Ascending aorta (tissue), 2 donors: ENCODE measurements around the gene RNF207. TPM values are rescaled to one million over a fixed set of nuclear protein-coding genes. Genes with fewer than 3 reads are reported as not detected.

Experiments used
- DNase-seq, 2 donors: peaks; one replicate each; pipeline ENCODE4 v3.0.0-alpha.2; 2019; ENCODE audit warnings: low spot score in 2 of 2
- H3K27ac ChIP-seq, 2 donors: fragments of 200-600 bp; sonication (generic); one replicate each; pipeline ENCODE4 v1.5.1; 2016 to 2017; ENCODE audit warnings: mild to moderate bottlenecking in 1 of 2
- H3K27me3 ChIP-seq: fragments of 200-600 bp; sonication (generic); one replicate; pipeline ENCODE4 v1.5.1; 2017
- H3K36me3 ChIP-seq, 2 donors: fragments of 200-600 bp; sonication (generic); one replicate each; pipeline ENCODE4 v1.5.1; 2016
- H3K4me1 ChIP-seq, 2 donors: fragments of 200-600 bp; sonication (generic); one replicate each; pipeline ENCODE4 v1.5.1; 2016 to 2017; ENCODE audit warnings: mild to moderate bottlenecking in 1 of 2
- H3K4me3 ChIP-seq, 2 donors: fragments of 200-600 bp; sonication (generic); one replicate each; pipeline ENCODE4 v1.5.1; 2016 to 2017; ENCODE audit warnings: mild to moderate bottlenecking in 1 of 2
- H3K9me3 ChIP-seq, 2 donors: fragments of 200-600 bp; sonication (generic); one replicate each; pipeline ENCODE4 v1.5.1; 2016
- intact Hi-C: fragments of 100-400 bp; cut with DNase I; formaldehyde crosslinking; loops from one replicate; pipeline ENCODE4 v1.15.1; 2023
- total RNA-seq: library from RNA; depleted of rRNA; stranded (reverse); fragments of >200 nt; gene quantifications from one replicate; pipeline ENCODE4 v1.1.0, GENCODE V29; 2016
- TF ChIP-seq, protein P1 (sequence below), 3 experiments: fragments of 200-600 bp in 2 of 3; fragments of 450-650 bp in 1 of 3; sonication (generic) in 2 of 3; IDR thresholded peaks; one replicate each; pipeline ENCODE4 v1.5.1; 2016 to 2019; ENCODE audit warnings: antibody characterized with exemption in 3 of 3, mild to moderate bottlenecking in 1 of 3, moderate library complexity in 1 of 3

The RNF207 gene
- total RNA-seq, 1 donor from 2014 or later: 81.1 TPM

DNA sequence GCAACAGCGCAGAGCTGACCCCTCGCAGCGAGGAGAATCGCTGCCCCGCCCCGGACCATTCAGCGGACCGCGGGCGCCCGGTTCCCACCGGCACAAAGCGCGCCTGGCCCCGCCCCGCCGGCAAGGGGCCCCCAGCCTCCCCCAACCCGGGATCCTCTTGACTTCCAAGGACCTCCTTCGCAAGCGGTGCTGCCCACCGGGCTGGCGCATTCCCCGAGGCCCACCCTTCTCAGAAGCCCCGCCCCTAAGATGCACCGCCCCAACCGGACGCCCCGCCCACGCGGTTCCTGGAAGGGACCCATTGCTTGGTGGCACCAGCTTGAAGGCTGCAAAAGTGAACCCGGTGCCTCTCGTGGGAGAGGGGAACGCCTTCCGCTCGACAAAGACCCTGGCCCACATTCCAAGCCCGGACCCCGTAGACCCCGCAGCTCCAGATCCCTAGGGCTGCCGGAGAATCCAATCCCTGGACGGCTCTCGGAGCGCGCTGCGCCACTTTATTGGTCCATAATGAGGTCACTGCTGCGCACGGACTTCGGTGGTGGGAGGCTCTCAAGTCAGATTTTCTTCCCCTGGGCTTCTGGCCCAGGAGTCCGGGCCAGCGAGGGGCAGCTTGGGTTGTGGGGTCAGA lies 40.1 kb downstream of the RNF207 start:
- H3K27me3 ChIP-seq: peaks cover 52% of the 10 kb centered on the region
- TF ChIP-seq, protein P1, sequence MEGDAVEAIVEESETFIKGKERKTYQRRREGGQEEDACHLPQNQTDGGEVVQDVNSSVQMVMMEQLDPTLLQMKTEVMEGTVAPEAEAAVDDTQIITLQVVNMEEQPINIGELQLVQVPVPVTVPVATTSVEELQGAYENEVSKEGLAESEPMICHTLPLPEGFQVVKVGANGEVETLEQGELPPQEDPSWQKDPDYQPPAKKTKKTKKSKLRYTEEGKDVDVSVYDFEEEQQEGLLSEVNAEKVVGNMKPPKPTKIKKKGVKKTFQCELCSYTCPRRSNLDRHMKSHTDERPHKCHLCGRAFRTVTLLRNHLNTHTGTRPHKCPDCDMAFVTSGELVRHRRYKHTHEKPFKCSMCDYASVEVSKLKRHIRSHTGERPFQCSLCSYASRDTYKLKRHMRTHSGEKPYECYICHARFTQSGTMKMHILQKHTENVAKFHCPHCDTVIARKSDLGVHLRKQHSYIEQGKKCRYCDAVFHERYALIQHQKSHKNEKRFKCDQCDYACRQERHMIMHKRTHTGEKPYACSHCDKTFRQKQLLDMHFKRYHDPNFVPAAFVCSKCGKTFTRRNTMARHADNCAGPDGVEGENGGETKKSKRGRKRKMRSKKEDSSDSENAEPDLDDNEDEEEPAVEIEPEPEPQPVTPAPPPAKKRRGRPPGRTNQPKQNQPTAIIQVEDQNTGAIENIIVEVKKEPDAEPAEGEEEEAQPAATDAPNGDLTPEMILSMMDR (IDR thresholded peaks at IDR 0.05): no peak

DNA sequence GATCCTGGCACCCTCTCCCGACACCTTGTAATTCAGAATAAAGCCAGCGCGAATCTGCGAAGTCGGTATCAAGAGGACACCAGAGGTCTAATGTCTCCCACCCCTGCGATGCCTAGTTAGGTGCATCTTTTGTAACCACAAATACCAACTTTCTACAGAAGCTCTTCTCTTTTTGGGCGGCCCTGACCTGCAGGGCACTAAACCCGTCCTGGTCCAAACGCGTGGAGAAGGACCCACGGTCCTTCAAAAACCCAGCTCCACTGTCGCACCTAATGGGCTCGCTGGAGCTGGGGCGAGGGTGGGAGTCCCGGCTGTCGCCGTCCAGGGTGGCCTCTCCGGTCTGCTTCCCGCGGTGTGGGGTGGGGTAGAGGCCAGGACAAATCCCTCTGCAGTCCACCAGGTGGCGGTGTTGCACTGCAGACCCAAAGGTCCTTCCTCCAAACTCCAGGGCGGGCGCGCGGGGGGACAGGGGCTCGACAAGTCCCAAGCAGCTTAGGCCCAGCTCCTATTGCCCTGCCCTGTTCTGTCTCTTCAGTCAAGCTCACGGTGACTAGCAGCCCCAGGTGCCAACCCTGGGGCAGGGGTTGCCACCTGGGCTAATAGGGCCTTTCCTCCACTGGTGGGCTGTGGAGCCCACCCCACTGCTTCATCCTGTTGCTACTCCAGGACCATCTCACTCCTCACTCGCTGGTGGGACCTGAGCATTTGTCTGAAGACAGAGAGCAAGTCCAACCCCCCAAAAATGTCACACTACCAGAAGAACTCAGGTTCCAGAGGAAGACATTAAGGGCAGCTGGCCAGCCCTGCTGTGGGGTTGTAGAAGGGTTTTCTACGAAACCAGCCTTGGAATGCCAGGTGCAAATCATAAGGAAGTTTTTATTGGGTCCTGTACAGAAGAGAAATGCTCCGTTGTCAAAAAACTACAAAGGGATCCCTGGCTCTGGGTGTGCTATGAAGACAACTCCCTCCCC lies 40.9 kb downstream of the RNF207 start:
- Histone ChIP-seq H3K27me3 (peaks cover 44% of the 10 kb centered on the region), H3K9me3 (no peaks in the 10 kb centered on the region), H3K36me3 (no peaks in the 10 kb centered on the region), H3K27ac (no peak overlapping the region), H3K4me3 (no peak overlapping the region), H3K4me1 (peaks cover 2 to 11% of the 10 kb centered on the region in 2 donors)
- intact Hi-C loops: loop anchor here (1.0 to 5.0 kb wide), 5 partner anchors 97 to 194 kb away; no protein-coding TSS in a partner anchor
- TF ChIP-seq, protein P1 (IDR thresholded peaks at IDR 0.05): peak; percentile 92 to 97 (median 94)
- peak in 1 of 2 donors; percentile 82 for DNase-seq

More for the DNA sequence above, 40.1 kb downstream of the RNF207 start:
- Histone ChIP-seq H3K4me3 (no peak overlapping the region), H3K27ac (no peak overlapping the region), H3K36me3 (no peaks in the 10 kb centered on the region), H3K9me3 (no peaks in the 10 kb centered on the region), H3K4me1 (peaks cover 2 to 12% of the 10 kb centered on the region in 2 donors)
- intact Hi-C loops: loop anchor here (1.0 to 5.0 kb wide), 5 partner anchors 97 to 194 kb away; no protein-coding TSS in a partner anchor
- DNase-seq: peak in 1 of 2 donors; percentile 59

DNA sequence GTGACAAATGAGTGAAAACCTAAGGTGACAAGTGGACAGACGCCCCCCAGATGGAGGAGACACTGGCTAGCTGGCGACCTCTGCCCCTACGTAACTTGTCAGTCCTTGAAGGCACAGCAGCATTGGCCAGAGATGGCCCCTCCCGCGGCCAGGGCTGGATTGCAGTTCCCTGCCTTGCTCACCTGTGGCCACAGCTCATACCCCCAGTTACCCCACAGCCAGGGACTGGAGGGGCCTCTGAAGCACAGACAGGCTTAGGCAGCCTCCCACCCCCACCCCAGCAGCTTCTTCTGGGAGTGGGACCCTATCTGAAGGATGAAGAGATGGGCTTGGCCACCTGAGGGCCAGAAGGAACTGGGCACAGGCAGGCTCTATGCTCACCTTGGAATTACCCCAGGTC lies 41.7 kb downstream of the RNF207 start:
- H3K27me3 ChIP-seq: peaks cover 36% of the 10 kb centered on the region
- intact Hi-C loops: loop anchor here (5.0 kb wide), 2 partner anchors 115 to 195 kb away; no protein-coding TSS in a partner anchor

DNA sequence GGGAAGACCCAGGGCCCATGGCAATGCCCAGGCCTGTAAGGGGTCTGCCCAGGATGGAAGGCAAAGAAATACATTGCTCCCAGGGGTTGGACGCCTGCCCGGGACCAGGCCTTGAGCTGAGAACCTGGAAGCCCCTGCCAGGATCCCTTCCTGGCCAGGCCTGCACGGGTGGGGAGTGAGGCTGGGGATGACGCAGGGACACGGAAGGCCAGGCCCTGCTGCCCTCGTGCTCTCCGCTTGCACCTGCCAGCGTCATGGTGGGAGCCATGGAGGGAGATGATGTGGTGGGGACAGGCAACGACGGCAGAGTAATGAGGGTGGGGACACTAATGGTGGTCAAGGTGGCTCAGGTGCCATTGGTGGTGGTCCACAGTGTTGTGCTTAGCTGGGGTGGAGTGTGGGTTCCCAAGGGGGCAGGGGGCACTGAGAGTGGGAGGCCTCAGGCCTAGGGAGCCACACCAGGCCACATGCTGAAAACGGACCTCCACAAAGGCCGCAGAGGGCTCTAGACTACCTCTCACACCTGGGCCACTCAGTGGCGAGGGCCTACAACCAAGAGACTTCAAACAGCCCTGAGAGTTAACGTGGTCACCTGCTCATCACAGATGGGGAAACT lies 42.4 kb downstream of the RNF207 start:
- Histone ChIP-seq H3K4me1 (peaks cover 0 to 4% of the 10 kb centered on the region in 2 donors), H3K27ac (no peak overlapping the region), H3K4me3 (no peak overlapping the region), H3K9me3 (no peaks in the 10 kb centered on the region), H3K27me3 (peaks cover 32% of the 10 kb centered on the region), H3K36me3 (no peaks in the 10 kb centered on the region)
- intact Hi-C loops: loop anchor here (5.0 kb wide), 2 partner anchors 114 to 196 kb away; no protein-coding TSS in a partner anchor
- TF ChIP-seq, protein P1 (IDR thresholded peaks at IDR 0.05): no peak
- DNase-seq: no peak

More for the DNA sequence above, 41.7 kb downstream of the RNF207 start:
- Histone ChIP-seq H3K27ac (no peak overlapping the region), H3K36me3 (no peaks in the 10 kb centered on the region), H3K4me3 (no peak overlapping the region), H3K9me3 (no peaks in the 10 kb centered on the region), H3K4me1 (peaks cover 0 to 4% of the 10 kb centered on the region in 2 donors)
- no peak for DNase-seq
- TF ChIP-seq, protein P1 (IDR thresholded peaks at IDR 0.05): no peak
